RWPE2 (cell line): ENCODE data around the gene UBE2H.

Experiments used
- ATAC-seq: fragments of 200-7000 bp; cut with Tn5 transposase; 3 replicates; pipeline ENCODE4 v1.9.1; 2021; ENCODE audit warnings: low read depth
- DNase-seq: peaks from one replicate; pipeline ENCODE4 v3.0.0-alpha.2; 2020; ENCODE audit warnings: low spot score
- H3K27ac ChIP-seq: fragments of 450-650 bp; 2 replicates; pipeline ENCODE4 v1.5.1; 2017; ENCODE audit warnings: mild to moderate bottlenecking; ENCODE audit not compliant: poor library complexity, severe bottlenecking
- H3K27me3 ChIP-seq: fragments of 250-450 bp; sonication (Bioruptor Pico); 2 replicates; pipeline ENCODE4 v1.5.1; 2021; ENCODE audit warnings: mild to moderate bottlenecking, moderate library complexity; ENCODE audit not compliant: insufficient read depth, poor library complexity, severe bottlenecking
- H3K36me3 ChIP-seq: fragments of 250-450 bp; sonication (Bioruptor Pico); 2 replicates; pipeline ENCODE4 v1.5.1; 2020; ENCODE audit warnings: low read depth, mild to moderate bottlenecking, moderate library complexity
- H3K4me1 ChIP-seq: fragments of 250-450 bp; sonication (Bioruptor Pico); 2 replicates; pipeline ENCODE4 v1.5.1; 2021; ENCODE audit warnings: mild to moderate bottlenecking, moderate library complexity; ENCODE audit not compliant: insufficient read depth, poor library complexity, severe bottlenecking
- H3K4me3 ChIP-seq: fragments of 250-450 bp; sonication (Bioruptor Pico); 2 replicates; pipeline ENCODE4 v1.5.1; 2021; ENCODE audit warnings: mild to moderate bottlenecking, moderate library complexity; ENCODE audit not compliant: severe bottlenecking
- H3K9me3 ChIP-seq: fragments of 250-450 bp; sonication (Bioruptor Pico); 2 replicates; pipeline ENCODE4 v1.5.1; 2021; ENCODE audit warnings: mild to moderate bottlenecking, moderate library complexity; ENCODE audit not compliant: severe bottlenecking
- CTCF ChIP-seq: fragments of 450-650 bp; IDR thresholded peaks from one replicate; pipeline ENCODE4 v1.5.1; 2017; ENCODE audit warnings: mild to moderate bottlenecking, moderate library complexity; ENCODE audit not compliant: poor library complexity, severe bottlenecking

UBE2H gene

GRCh38 chr7:129883151-129883550 is 69.6 kb downstream of the UBE2H start:
- DNase-seq (no peak), ATAC-seq (no peak)
- H3K27ac ChIP-seq = no peak overlapping the region
- peaks cover 11% of the 10 kb centered on the region for H3K4me1 ChIP-seq
- TF ChIP-seq CTCF = no peak
- no peaks in the 10 kb centered on the region for H3K27me3 ChIP-seq
- peaks cover 49% of the 10 kb centered on the region for H3K36me3 ChIP-seq
- H3K4me3 ChIP-seq = no peak overlapping the region
- H3K9me3 ChIP-seq = no peaks in the 10 kb centered on the region

- Histone ChIP-seq H3K4me1 (peaks cover 18% of the 10 kb centered on the region), H3K27ac (no peak overlapping the region), H3K9me3 (no peaks in the 10 kb centered on the region), H3K27me3 (no peaks in the 10 kb centered on the region), H3K36me3 (peaks cover 53% of the 10 kb centered on the region), H3K4me3 (no peak overlapping the region)
- TF ChIP-seq CTCF = no peak
- ATAC-seq (0 out of 3 replicates have a peak, but pooled peaks have one; percentile 36), DNase-seq (no peak)
Observed at GRCh38 chr7:129882531-129882930, 70.2 kb downstream of the UBE2H start.

GRCh38 chr7:129877146-129877792 is 75.5 kb downstream of the UBE2H start:
- no peak for DNase-seq

GRCh38 chr7:129875745-129876411 is 76.9 kb downstream of the UBE2H start:
- Histone ChIP-seq H3K27ac (peak overlapping the region; percentile 64), H3K4me1 (peaks cover 45% of the 10 kb centered on the region), H3K4me3 (no peak overlapping the region), H3K9me3 (no peaks in the 10 kb centered on the region), H3K36me3 (peaks cover 69% of the 10 kb centered on the region), H3K27me3 (no peaks in the 10 kb centered on the region)
- TF ChIP-seq CTCF = no peak
- no peak for DNase-seq
- peak; percentile 74 for ATAC-seq

More at GRCh38 chr7:129877146-129877792, 75.5 kb downstream of the UBE2H start:
- 0 out of 3 replicates have a peak, but pooled peaks have one; percentile 27 for ATAC-seq
- Histone ChIP-seq H3K27ac (peak overlapping the region; percentile 64), H3K4me3 (no peak overlapping the region), H3K36me3 (peaks cover 67% of the 10 kb centered on the region), H3K27me3 (no peaks in the 10 kb centered on the region), H3K4me1 (peaks cover 42% of the 10 kb centered on the region), H3K9me3 (no peaks in the 10 kb centered on the region)
- TF ChIP-seq CTCF = no peak

GRCh38 chr7:129875160-129875559 is 77.6 kb downstream of the UBE2H start:
- H3K36me3 ChIP-seq = peaks cover 62% of the 10 kb centered on the region
- no peaks in the 10 kb centered on the region for H3K27me3 ChIP-seq
- H3K27ac ChIP-seq = peak overlapping the region; percentile 64
- no peak for DNase-seq
- TF ChIP-seq CTCF = no peak
- H3K4me1 ChIP-seq = peaks cover 45% of the 10 kb centered on the region
- no peaks in the 10 kb centered on the region for H3K9me3 ChIP-seq
- no peak overlapping the region for H3K4me3 ChIP-seq
- no peak for ATAC-seq
